Adrenal gland (tissue), 12 donors: Measurements from ENCODE around the gene ITGAV. TPM values are rescaled to one million over a fixed set of nuclear protein-coding genes. Genes with fewer than 3 reads are reported as not detected.
A peak's percentile ranks its signal among the peaks of the same experiment; 100 is the strongest.

Source experiments
- DNase-seq, 7 donors: peaks; one replicate each; pipeline ENCODE4 v3.0.0-alpha.2; 2019 to 2020
- H3K27ac ChIP-seq, 5 donors: fragments of 200-600 bp; sonication (generic) in 4 of 5; 1 replicate in 3 of 5; 2 replicates in 2 of 5; pipeline versions ENCODE4 v1.5.1 to v1.8.0; 2016 to 2020; ENCODE audit warnings: mild to moderate bottlenecking in 1 of 5
- H3K27me3 ChIP-seq: fragments of 200-600 bp; 2 replicates; pipeline ENCODE4 v1.8.0; 2021
- H3K36me3 ChIP-seq, 2 donors: fragments of 200-600 bp; replicated peaks in 1 of 2; 1 replicate in 1 of 2; 2 replicates in 1 of 2; pipeline versions ENCODE4 v1.5.1 to v1.8.0; 2018 to 2022
- H3K4me1 ChIP-seq, 2 donors: fragments of 200-600 bp; replicated peaks in 1 of 2; 1 replicate in 1 of 2; 2 replicates in 1 of 2; pipeline versions ENCODE4 v1.5.1 to v1.8.0; 2018 to 2021
- H3K4me3 ChIP-seq, 4 donors: fragments of 200-600 bp; sonication (generic) in 3 of 4; one replicate each; pipeline ENCODE4 v1.5.1; 2016 to 2018
- H3K9me3 ChIP-seq, 3 donors: fragments of 200-600 bp; sonication (generic) in 1 of 3; replicated peaks in 1 of 3; 1 replicate in 2 of 3; 2 replicates in 1 of 3; pipeline versions ENCODE4 v1.5.1 to v1.8.0; 2016 to 2021
- CTCF ChIP-seq, 6 experiments: fragments of 450-650 bp in 4 of 6; fragments of 200-600 bp in 2 of 6; sonication (generic) in 1 of 6; IDR thresholded peaks; 1 replicate in 5 of 6; 2 replicates in 1 of 6; pipeline versions ENCODE4 v1.5.1 to v1.8.0; 2016 to 2021; ENCODE audit warnings: antibody characterized with exemption in 6 of 6, mild to moderate bottlenecking in 2 of 6, moderate library complexity in 1 of 6
- POLR2A ChIP-seq, 2 donors: fragments of 450-650 bp; IDR thresholded peaks; one replicate each; pipeline ENCODE4 v1.6.1; 2017; ENCODE audit warnings: antibody characterized with exemption in 2 of 2, mild to moderate bottlenecking in 2 of 2, moderate library complexity in 1 of 2
- WGBS, 4 donors: extraction: QIAGEN DNeasy Blood & Tissue Kit in 2 of 4; methylation state at CpG; one replicate each; pipeline versions ENCODE4 v1.1.5 to v1.1.7; 2013 to 2017; 5-methylcytosine and 5-hydroxymethylcytosine counted together
- intact Hi-C, 2 donors: fragments of 100-400 bp; cut with DNase I; formaldehyde crosslinking; loops; one replicate each; pipeline versions ENCODE4 v1.14.1 to v1.15.0; 2022 to 2023
- polyA plus RNA-seq, 3 donors: library from polyadenylated mRNA; stranded (reverse); fragments of 200-250 nt in 2 of 3; fragments of 350-450 nt in 1 of 3; fragmentation: Illumina TruSeq in 1 of 3; extraction: RNeasy Lipid Tissue Mini Kit (QIAGEN cat#74804) in 1 of 3; gene quantifications; one replicate each; pipeline ENCODE4 v1.2.3, GENCODE V29; 2013 to 2014
- total RNA-seq, 9 donors: library from RNA; depleted of rRNA in 4 of 9; stranded (reverse); fragments of >200 nt in 4 of 9; fragments of 120-200 nt in 1 of 9; fragmentation: NEBNext Ultra II Directional in 1 of 9; extraction: Animal tissue kit (Norgen Biotek cat#: 25700) in 1 of 9; gene quantifications; one replicate each; pipeline versions ENCODE4 v1.1.0 to v1.2.4, GENCODE V29; 2013 to 2023
- donor health status: healthy with polysubstance abuse.
- donor health status: Bipolar disorder and iron deficiency.
- donor health status: DM: yes; HTN: yes; CAD: no.
- donor health status: DM: no; HTN: no; CAD: no.
- donor health status: DM: no; HTN: no; CAD: no.
- donor health status: DM: yes; HTN: yes; CAD: no.

The ITGAV gene
- total and polyA plus RNA-seq, 12 donors: 8.9 to 214 (median 112) TPM

GRCh38 chr2:186588940-186589611, 780 bp upstream of the ITGAV start:
- intact Hi-C loops: no loop called here

GRCh38 chr2:186590350-186590758, 498 bp downstream of the ITGAV start:
- peaks cover 29 to 51% of the 10 kb centered on the region in 2 donors for H3K4me1 ChIP-seq
- DNase-seq: peak; percentile 32 to 67 (median 56)
- intact Hi-C loops: no loop called here
- no peaks in the 10 kb centered on the region for H3K9me3 ChIP-seq
- peak overlapping the region; percentile 63 to 83 (median 73) for H3K4me3 ChIP-seq
- H3K36me3 ChIP-seq: no peaks in the 10 kb centered on the region
- TF ChIP-seq CTCF (IDR thresholded peaks at IDR 0.05) (peak in 2 of 6 experiments; percentile 8 to 26), POLR2A (IDR thresholded peaks at IDR 0.05) (no peak)
- H3K27ac ChIP-seq: peak overlapping the region; percentile 70 to 96 (median 93)
- WGBS, 4 donors: 0 to 1% (median 0%) methylated on average over 9 to 32 of the region's 32 CpGs
- H3K27me3 ChIP-seq: no peaks in the 10 kb centered on the region

More at GRCh38 chr2:186588940-186589611, 780 bp upstream of the ITGAV start:
- Histone ChIP-seq H3K27ac (peak overlapping the region; percentile 70 to 96 (median 93)), H3K9me3 (no peaks in the 10 kb centered on the region), H3K4me1 (peaks cover 22 to 38% of the 10 kb centered on the region in 2 donors), H3K27me3 (no peaks in the 10 kb centered on the region), H3K4me3 (peak overlapping the region; percentile 29 to 76 (median 66)), H3K36me3 (no peaks in the 10 kb centered on the region)
- 14 to 25% (median 17%) methylated on average over 14 of the region's 14 CpGs for WGBS, 4 donors
- peak in 3 of 7 donors; percentile 19 to 45 (median 39) for DNase-seq
- TF ChIP-seq CTCF (IDR thresholded peaks at IDR 0.05) (no peak), POLR2A (IDR thresholded peaks at IDR 0.05) (no peak)

GRCh38 chr2:186590759-186591505, 1.1 kb downstream of the ITGAV start:
- H3K4me1 ChIP-seq: peaks cover 29 to 57% of the 10 kb centered on the region in 2 donors
- WGBS, 4 donors: 0 to 1% (median 1%) methylated on average over 17 of the region's 17 CpGs
- peak; percentile 29 to 64 (median 52) for DNase-seq
- no peaks in the 10 kb centered on the region for H3K9me3 ChIP-seq
- peak overlapping the region; percentile 70 to 96 (median 93) for H3K27ac ChIP-seq
- H3K4me3 ChIP-seq: peak overlapping the region; percentile 63 to 83 (median 73)
- H3K27me3 ChIP-seq: no peaks in the 10 kb centered on the region
- H3K36me3 ChIP-seq: no peaks in the 10 kb centered on the region
- intact Hi-C loops: no loop called here
- TF ChIP-seq CTCF (IDR thresholded peaks at IDR 0.05) (no peak), POLR2A (IDR thresholded peaks at IDR 0.05) (peak; percentile 27 to 85)

- no peaks in the 10 kb centered on the region for H3K36me3 ChIP-seq
- intact Hi-C loops: no loop called here
- TF ChIP-seq CTCF (IDR thresholded peaks at IDR 0.05) (no peak), POLR2A (IDR thresholded peaks at IDR 0.05) (no peak)
- H3K27me3 ChIP-seq: no peaks in the 10 kb centered on the region
- H3K4me1 ChIP-seq: peaks cover 29 to 62% of the 10 kb centered on the region in 2 donors
- H3K4me3 ChIP-seq: peak overlapping the region in 3 of 4 donors; percentile 63 to 76 (median 70)
- H3K9me3 ChIP-seq: no peaks in the 10 kb centered on the region
- WGBS, 4 donors: 6 to 14% (median 10%) methylated on average over 3 of the region's 3 CpGs
- DNase-seq: no peak
- H3K27ac ChIP-seq: peak overlapping the region; percentile 70 to 96 (median 93)
These were observed 1.6 kb downstream of the ITGAV start for GRCh38 chr2:186591506-186591890.
